Measurements from ENCODE around the gene PIK3CA.
"Not testable (repeated sequence)": the region's sequence is repeated elsewhere in the genome, so short reads cannot be mapped to it uniquely, and the experiment has no call there.

PIK3CA gene

GRCh38 chr3:179194931-179195330 lies 46.8 kb downstream of the PIK3CA start:
- Histone ChIP-seq H3K27me3 (no peaks in the 10 kb centered on the region), H3K36me3 (peaks cover 0 to 4% (median 0%) of the 10 kb centered on the region in 3 donors), H3K4me3 (no peak overlapping the region), H3K4me1 (peaks cover 0 to 68% (median 15%) of the 10 kb centered on the region in 4 donors), H3K9me3 (no peaks in the 10 kb centered on the region), H3K27ac (no peak overlapping the region)
- TF ChIP-seq, protein P1, sequence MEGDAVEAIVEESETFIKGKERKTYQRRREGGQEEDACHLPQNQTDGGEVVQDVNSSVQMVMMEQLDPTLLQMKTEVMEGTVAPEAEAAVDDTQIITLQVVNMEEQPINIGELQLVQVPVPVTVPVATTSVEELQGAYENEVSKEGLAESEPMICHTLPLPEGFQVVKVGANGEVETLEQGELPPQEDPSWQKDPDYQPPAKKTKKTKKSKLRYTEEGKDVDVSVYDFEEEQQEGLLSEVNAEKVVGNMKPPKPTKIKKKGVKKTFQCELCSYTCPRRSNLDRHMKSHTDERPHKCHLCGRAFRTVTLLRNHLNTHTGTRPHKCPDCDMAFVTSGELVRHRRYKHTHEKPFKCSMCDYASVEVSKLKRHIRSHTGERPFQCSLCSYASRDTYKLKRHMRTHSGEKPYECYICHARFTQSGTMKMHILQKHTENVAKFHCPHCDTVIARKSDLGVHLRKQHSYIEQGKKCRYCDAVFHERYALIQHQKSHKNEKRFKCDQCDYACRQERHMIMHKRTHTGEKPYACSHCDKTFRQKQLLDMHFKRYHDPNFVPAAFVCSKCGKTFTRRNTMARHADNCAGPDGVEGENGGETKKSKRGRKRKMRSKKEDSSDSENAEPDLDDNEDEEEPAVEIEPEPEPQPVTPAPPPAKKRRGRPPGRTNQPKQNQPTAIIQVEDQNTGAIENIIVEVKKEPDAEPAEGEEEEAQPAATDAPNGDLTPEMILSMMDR (IDR thresholded peaks at IDR 0.05) = no peak
- intact Hi-C loops (cut with DNase I; ENCODE audit: low total_unique reads) = no loop called here
- DNase-seq = no peak

DNA sequence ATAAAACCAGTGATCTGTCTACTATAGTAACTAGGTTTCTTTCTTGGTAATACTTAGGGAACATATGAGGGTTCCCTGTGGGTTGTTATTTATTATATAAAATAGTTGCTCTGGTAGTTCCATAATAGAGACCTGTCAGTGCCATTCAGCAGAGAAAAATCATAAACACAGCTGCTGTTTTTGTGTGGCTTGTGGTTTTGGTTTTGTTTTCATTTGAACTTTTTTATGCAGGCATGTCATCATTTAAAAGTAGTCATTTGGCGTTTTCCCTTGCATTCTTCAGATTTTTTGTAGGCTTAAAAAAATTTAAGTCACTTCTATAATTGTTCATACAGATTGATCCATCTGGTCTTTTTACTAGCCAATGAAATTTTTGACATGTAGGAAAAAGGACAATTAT lies 47.9 kb downstream of the PIK3CA start:
- Histone ChIP-seq H3K4me3 (no peak overlapping the region), H3K4me1 (peaks cover 0 to 57% (median 13%) of the 10 kb centered on the region in 4 donors), H3K27ac (no peak overlapping the region), H3K36me3 (peaks cover 0 to 7% (median 0%) of the 10 kb centered on the region in 3 donors), H3K27me3 (no peaks in the 10 kb centered on the region), H3K9me3 (no peaks in the 10 kb centered on the region)
- TF ChIP-seq, protein P1 (IDR thresholded peaks at IDR 0.05) = no peak
- DNase-seq = no peak
- intact Hi-C loops (cut with DNase I; ENCODE audit: low total_unique reads) = no loop called here

DNA sequence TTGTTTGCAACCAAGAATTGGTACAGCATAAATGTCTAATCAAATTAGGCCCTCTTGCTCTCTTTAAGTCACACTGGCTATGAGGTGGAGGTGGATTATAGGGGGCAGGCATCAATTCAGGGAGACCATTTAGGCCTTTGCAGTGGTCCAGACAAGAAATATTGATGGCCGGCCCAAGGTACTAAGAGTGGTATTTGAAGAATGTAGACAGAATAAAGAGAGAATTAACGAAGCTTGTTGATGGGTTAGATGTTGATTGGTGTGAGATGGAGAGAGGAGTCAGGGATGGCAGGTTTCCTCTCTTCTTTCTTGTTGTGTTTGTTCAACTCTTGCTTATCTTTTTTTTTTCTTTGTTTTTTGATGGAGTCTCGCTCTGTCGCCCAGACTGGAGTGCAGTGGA lies 48.5 kb downstream of the PIK3CA start:
- H3K27ac ChIP-seq = no peak overlapping the region
- H3K4me1 ChIP-seq = peaks cover 0 to 51% (median 13%) of the 10 kb centered on the region in 4 donors
- no peaks in the 10 kb centered on the region for H3K9me3 ChIP-seq
- no peak overlapping the region for H3K4me3 ChIP-seq
- no peak for DNase-seq
- TF ChIP-seq, protein P1 (IDR thresholded peaks at IDR 0.05) = no peak
- intact Hi-C loops (cut with DNase I; ENCODE audit: low total_unique reads) = no loop called here
- peaks cover under 1 to 13% (median 4%) of the 10 kb centered on the region in 3 donors for H3K36me3 ChIP-seq
- H3K27me3 ChIP-seq = no peaks in the 10 kb centered on the region

GRCh38 chr3:179200790-179201189 lies 52.6 kb downstream of the PIK3CA start:
- H3K27me3 ChIP-seq = no peaks in the 10 kb centered on the region
- intact Hi-C loops (cut with DNase I; ENCODE audit: low total_unique reads) = no loop called here
- peaks cover 14 to 37% (median 21%) of the 10 kb centered on the region in 3 donors for H3K36me3 ChIP-seq
- no peak overlapping the region for H3K4me3 ChIP-seq
- TF ChIP-seq, protein P1 (IDR thresholded peaks at IDR 0.05) = no peak
- H3K27ac ChIP-seq = no peak overlapping the region
- H3K4me1 ChIP-seq = peaks cover 0 to 15% (median 11%) of the 10 kb centered on the region in 4 donors
- DNase-seq = no peak
- no peaks in the 10 kb centered on the region for H3K9me3 ChIP-seq

DNA sequence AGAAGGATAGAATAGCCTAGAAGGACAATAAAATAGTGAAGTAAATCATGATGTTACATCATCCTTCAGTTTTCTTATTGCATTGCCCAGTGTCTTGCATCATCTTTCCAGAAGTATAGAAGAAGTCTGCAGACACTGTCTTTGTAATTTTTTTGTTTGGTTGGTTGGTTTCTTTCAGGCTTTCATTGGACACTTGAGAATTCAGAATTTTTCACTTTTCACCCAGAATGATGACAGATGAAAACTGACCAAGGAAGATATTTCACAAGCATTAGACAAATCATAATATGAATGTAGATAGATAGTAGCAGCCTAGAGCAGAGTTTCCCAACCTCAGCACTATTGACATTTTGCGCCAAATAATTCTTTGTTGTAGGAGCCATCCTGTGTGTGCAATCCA lies 67.4 kb downstream of the PIK3CA start:
- H3K27ac ChIP-seq; intact Hi-C loops (cut with DNase I; ENCODE audit: low total_unique reads); DNase-seq; H3K27me3 ChIP-seq; H3K4me3 ChIP-seq; H3K4me1 ChIP-seq; H3K9me3 ChIP-seq: not testable (repeated sequence)
- H3K36me3 ChIP-seq = peaks cover 22 to 29% (median 24%) of the 10 kb centered on the region in 3 donors

- H3K9me3 ChIP-seq; DNase-seq; H3K27me3 ChIP-seq; H3K4me1 ChIP-seq; H3K4me3 ChIP-seq; intact Hi-C loops (cut with DNase I; ENCODE audit: low total_unique reads); H3K27ac ChIP-seq: not testable (repeated sequence)
- H3K36me3 ChIP-seq = peaks cover 22 to 24% (median 23%) of the 10 kb centered on the region in 3 donors
Observed at GRCh38 chr3:179218213-179218612, 70.1 kb downstream of the PIK3CA start.

DNA sequence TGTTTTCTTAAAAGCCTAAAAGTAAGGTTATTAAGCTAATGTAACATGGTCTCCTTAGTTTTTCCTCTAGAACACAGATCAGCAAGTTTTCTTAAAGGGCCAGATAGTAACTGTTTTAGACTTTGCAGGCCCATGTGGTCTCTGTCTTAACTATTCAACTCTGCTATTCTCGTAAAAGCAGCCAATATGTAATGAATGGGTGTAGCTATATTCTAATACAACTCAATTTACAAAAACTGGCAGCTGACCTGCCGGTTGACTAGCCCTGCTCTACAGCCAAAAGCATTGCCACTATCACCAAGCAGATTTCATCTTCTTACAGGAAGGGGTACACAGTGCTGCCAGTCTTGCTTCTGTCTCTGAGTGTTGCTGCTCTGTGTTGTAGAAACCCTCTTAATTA lies 75.4 kb downstream of the PIK3CA start:
- H3K4me1 ChIP-seq = no peaks in the 10 kb centered on the region
- intact Hi-C loops (cut with DNase I; ENCODE audit: low total_unique reads) = loop anchor here (10.0 kb wide), 1 partner anchor 81 kb away; no protein-coding TSS in a partner anchor
- no peak overlapping the region for H3K27ac ChIP-seq
- H3K27me3 ChIP-seq = no peaks in the 10 kb centered on the region
- H3K4me3 ChIP-seq = no peak overlapping the region
- peaks cover 43 to 52% (median 51%) of the 10 kb centered on the region in 3 donors for H3K36me3 ChIP-seq
- DNase-seq = no peak
- no peaks in the 10 kb centered on the region for H3K9me3 ChIP-seq
- TF ChIP-seq, protein P1 (IDR thresholded peaks at IDR 0.05) = no peak

Measured in tibial artery (tissue), 4 donors.